Measurements from ENCODE around the gene SOD2.

- TF ChIP-seq CTCF (IDR thresholded peaks at IDR 0.05) = no peak
- no peak for TF ChIP-seq ZFX (IDR thresholded peaks at IDR 0.05; ENCODE audit: borderline replicate concordance)
Measured at GRCh38 chr6:159695984-159696383, 2.9 kb upstream of the SOD2 start.

Data from 22Rv1 (cell line).